HL-60 (cell line): ENCODE results near the gene ZNF496.

Experiments
- DNase-seq, 2 experiments: peaks; one replicate each; pipeline ENCODE4 v3.0.0-alpha.2; 2010 to 2020; ENCODE audit warnings: low read depth in 1 of 2, low spot score in 1 of 2
- H3K27ac ChIP-seq: fragments of 250-450 bp; sonication (Bioruptor Pico); replicated peaks from 2 replicates; pipeline ENCODE4 v1.5.1; 2020; ENCODE audit warnings: mild to moderate bottlenecking, moderate library complexity
- H3K27me3 ChIP-seq: fragments of 250-450 bp; sonication (Bioruptor Pico); 2 replicates; pipeline ENCODE4 v1.5.1; 2021; ENCODE audit warnings: mild to moderate bottlenecking, moderate library complexity; ENCODE audit not compliant: insufficient read depth, poor library complexity, severe bottlenecking
- H3K4me3 ChIP-seq: replicated peaks from 2 replicates; pipeline ENCODE4 v1.5.1; 2011; ENCODE audit warnings: mild to moderate bottlenecking, control low read depth, low read length; ENCODE audit not compliant: insufficient read depth
- GABPA ChIP-seq: IDR thresholded peaks from 2 replicates; pipeline ENCODE4 v1.6.1; 2012; ENCODE audit warnings: low read depth
- POLR2AphosphoS5 ChIP-seq: IDR thresholded peaks from 2 replicates; pipeline ENCODE4 v1.6.1; 2012; ENCODE audit warnings: low read depth
- SPI1 ChIP-seq: IDR thresholded peaks from 2 replicates; pipeline ENCODE4 v1.6.1; 2012; ENCODE audit warnings: low read depth, mild to moderate bottlenecking, borderline replicate concordance
- TF ChIP-seq, protein P1 (sequence below): IDR thresholded peaks from one replicate; pipeline ENCODE4 v1.5.1; 2011; ENCODE audit warnings: low read length, control low read depth, inconsistent platforms; ENCODE audit not compliant: insufficient read depth
- TF ChIP-seq, protein P2 (sequence below): IDR thresholded peaks from 2 replicates; pipeline ENCODE4 v1.6.1; 2012; ENCODE audit warnings: low read depth; ENCODE audit not compliant: insufficient replicate concordance

ZNF496 gene

DNA sequence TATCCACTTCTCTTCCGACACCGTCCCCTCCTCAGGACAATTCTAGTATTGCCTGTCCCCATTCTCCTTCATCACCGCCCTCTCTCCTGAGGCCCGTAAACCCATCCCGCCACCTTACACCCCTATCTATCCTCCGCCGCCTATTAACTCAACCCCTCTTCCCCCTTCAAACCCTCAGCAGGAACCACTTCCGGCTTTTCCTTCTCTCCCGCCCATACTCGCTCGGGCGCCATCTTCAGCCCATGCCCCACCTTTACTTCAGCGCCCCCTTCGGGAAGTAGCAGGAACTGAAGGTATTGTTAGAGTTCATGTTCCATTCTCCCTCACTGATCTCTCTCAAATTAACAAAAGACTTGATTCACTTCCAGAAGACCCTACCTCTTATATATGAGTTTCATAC, 44.2 kb downstream of the ZNF496 start:
- DNase-seq = no peak
- no peaks in the 10 kb centered on the region for H3K27me3 ChIP-seq
- H3K4me3 ChIP-seq = no peak overlapping the region
- H3K27ac ChIP-seq = no peak overlapping the region
- TF ChIP-seq SPI1 (no peak), GABPA (no peak), POLR2AphosphoS5 (no peak)
- TF ChIP-seq, protein P1, sequence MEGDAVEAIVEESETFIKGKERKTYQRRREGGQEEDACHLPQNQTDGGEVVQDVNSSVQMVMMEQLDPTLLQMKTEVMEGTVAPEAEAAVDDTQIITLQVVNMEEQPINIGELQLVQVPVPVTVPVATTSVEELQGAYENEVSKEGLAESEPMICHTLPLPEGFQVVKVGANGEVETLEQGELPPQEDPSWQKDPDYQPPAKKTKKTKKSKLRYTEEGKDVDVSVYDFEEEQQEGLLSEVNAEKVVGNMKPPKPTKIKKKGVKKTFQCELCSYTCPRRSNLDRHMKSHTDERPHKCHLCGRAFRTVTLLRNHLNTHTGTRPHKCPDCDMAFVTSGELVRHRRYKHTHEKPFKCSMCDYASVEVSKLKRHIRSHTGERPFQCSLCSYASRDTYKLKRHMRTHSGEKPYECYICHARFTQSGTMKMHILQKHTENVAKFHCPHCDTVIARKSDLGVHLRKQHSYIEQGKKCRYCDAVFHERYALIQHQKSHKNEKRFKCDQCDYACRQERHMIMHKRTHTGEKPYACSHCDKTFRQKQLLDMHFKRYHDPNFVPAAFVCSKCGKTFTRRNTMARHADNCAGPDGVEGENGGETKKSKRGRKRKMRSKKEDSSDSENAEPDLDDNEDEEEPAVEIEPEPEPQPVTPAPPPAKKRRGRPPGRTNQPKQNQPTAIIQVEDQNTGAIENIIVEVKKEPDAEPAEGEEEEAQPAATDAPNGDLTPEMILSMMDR = no peak
- TF ChIP-seq, protein P2, sequence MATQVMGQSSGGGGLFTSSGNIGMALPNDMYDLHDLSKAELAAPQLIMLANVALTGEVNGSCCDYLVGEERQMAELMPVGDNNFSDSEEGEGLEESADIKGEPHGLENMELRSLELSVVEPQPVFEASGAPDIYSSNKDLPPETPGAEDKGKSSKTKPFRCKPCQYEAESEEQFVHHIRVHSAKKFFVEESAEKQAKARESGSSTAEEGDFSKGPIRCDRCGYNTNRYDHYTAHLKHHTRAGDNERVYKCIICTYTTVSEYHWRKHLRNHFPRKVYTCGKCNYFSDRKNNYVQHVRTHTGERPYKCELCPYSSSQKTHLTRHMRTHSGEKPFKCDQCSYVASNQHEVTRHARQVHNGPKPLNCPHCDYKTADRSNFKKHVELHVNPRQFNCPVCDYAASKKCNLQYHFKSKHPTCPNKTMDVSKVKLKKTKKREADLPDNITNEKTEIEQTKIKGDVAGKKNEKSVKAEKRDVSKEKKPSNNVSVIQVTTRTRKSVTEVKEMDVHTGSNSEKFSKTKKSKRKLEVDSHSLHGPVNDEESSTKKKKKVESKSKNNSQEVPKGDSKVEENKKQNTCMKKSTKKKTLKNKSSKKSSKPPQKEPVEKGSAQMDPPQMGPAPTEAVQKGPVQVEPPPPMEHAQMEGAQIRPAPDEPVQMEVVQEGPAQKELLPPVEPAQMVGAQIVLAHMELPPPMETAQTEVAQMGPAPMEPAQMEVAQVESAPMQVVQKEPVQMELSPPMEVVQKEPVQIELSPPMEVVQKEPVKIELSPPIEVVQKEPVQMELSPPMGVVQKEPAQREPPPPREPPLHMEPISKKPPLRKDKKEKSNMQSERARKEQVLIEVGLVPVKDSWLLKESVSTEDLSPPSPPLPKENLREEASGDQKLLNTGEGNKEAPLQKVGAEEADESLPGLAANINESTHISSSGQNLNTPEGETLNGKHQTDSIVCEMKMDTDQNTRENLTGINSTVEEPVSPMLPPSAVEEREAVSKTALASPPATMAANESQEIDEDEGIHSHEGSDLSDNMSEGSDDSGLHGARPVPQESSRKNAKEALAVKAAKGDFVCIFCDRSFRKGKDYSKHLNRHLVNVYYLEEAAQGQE = no peak

DNA sequence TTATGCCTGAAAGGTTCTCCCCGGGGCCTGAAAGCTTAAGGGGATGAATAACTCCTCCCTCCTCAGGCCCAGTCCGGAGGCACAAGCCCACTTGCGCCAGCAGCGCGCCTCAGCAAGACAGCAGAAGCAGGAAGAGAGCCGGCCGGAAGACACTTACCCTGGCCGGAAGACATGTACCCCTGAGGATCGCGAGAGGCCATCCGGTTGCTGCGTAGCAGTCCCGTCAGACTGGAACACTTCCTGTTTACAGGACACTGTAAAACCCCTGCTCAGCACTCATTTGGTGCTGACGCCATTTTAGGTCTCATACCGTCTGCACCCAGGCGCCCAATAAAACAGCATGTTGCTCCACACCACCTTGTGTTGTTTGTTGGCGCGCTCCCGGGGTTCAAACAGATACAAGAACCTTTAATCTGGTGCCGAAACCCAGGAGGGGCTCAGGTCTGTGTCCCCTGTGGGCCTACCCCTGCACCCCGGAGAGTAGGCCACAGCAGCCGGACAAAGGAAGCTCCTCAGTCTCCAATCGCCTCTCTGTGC, 45.5 kb downstream of the ZNF496 start:
- H3K27ac ChIP-seq = no peak overlapping the region
- TF ChIP-seq, protein P1 = no peak
- TF ChIP-seq, protein P2 = no peak
- no peak for TF ChIP-seq SPI1
- no peak for TF ChIP-seq POLR2AphosphoS5
- no peak for TF ChIP-seq GABPA
- H3K4me3 ChIP-seq = no peak overlapping the region
- no peak for DNase-seq
- H3K27me3 ChIP-seq = no peaks in the 10 kb centered on the region

DNA sequence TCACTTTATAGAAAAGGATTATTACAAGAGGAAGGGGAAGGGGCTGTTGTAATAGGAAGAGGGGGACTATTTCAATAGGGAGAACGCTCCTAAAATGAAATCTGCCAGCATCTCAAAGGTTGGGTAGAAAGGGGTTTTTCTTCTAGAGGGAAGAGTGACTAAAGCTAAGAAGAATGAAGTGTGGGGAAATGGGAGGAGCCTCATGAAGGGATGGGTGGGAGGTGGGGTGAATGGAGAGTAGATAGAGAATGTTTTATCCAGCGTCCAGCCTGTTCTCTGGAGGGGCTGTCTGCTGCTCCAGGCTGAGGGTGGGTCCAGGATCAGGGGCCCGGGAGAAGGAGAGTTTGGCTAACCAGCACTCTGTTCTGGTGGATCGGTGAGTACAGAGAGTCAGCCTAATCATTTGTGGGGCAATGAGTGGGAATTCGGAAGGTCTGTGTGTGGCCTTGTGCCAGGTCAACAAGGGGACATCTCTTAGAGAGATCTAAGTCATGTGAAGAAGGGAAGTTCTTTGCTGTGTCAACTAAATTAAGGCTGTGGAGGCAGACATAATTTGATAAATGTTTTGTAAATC, 50.6 kb downstream of the ZNF496 start:
- TF ChIP-seq, protein P2 = no peak
- TF ChIP-seq POLR2AphosphoS5 = no peak
- TF ChIP-seq, protein P1 = no peak
- no peak for TF ChIP-seq SPI1
- no peak for TF ChIP-seq GABPA
- DNase-seq = no peak
- H3K27me3 ChIP-seq = no peaks in the 10 kb centered on the region
- no peak overlapping the region for H3K4me3 ChIP-seq
- H3K27ac ChIP-seq = no peak overlapping the region
